Measurements from ENCODE around the gene AP5M1.

DNA sequence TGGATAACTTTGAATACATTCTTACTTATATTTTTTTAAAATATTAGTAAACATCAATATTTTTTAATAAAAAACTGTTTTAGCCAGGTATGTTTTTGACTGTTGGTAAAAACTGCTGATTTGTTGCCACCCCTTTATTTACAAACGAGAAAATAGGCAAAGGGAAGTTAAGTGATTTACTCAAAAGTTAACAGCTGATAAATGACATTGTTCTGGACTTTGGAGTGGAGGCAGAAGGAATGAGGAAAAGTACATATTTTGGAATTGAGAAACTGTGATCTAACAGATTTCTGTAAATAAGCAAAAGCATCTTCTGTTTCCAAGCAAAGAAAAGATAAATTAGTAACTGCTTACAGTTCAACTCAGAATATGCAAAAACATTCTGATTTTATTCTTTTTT is 4.5 kb downstream of the AP5M1 start:
- TF ChIP-seq, protein P1, sequence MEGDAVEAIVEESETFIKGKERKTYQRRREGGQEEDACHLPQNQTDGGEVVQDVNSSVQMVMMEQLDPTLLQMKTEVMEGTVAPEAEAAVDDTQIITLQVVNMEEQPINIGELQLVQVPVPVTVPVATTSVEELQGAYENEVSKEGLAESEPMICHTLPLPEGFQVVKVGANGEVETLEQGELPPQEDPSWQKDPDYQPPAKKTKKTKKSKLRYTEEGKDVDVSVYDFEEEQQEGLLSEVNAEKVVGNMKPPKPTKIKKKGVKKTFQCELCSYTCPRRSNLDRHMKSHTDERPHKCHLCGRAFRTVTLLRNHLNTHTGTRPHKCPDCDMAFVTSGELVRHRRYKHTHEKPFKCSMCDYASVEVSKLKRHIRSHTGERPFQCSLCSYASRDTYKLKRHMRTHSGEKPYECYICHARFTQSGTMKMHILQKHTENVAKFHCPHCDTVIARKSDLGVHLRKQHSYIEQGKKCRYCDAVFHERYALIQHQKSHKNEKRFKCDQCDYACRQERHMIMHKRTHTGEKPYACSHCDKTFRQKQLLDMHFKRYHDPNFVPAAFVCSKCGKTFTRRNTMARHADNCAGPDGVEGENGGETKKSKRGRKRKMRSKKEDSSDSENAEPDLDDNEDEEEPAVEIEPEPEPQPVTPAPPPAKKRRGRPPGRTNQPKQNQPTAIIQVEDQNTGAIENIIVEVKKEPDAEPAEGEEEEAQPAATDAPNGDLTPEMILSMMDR (IDR thresholded peaks at IDR 0.05) = no peak
- TF ChIP-seq POLR2A (IDR thresholded peaks at IDR 0.05) = no peak
